ENCODE measurements around the gene TPO. TPM values are rescaled to one million over a fixed set of nuclear protein-coding genes. Genes with fewer than 3 reads are reported as not detected.

TPO gene
- polyA plus RNA-seq, 1 donor from 2014 or later = not detected

- no peak for TF ChIP-seq EZH2 (IDR thresholded peaks at IDR 0.05; ENCODE audit: borderline replicate concordance, insufficient read depth, low read length, poor library complexity, severe bottlenecking)
- TF ChIP-seq TAF1 (IDR thresholded peaks at IDR 0.05; ENCODE audit: low read depth) = no peak
- TF ChIP-seq SMC3 (conservative IDR thresholded peaks at IDR 0.05; ENCODE audit: poor library complexity) = no peak
- no peak for TF ChIP-seq MXI1 (conservative IDR thresholded peaks at IDR 0.05; ENCODE audit: poor library complexity, severe bottlenecking)
- TF ChIP-seq CTCF (IDR thresholded peaks at IDR 0.05; ENCODE audit: poor library complexity, severe bottlenecking) = no peak
- TF ChIP-seq RAD21 (conservative IDR thresholded peaks at IDR 0.05) = no peak
- no peak for TF ChIP-seq POLR2AphosphoS5 (IDR thresholded peaks at IDR 0.05)
- TF ChIP-seq EP300 (conservative IDR thresholded peaks at IDR 0.05; ENCODE audit: poor library complexity, severe bottlenecking) = no peak
- no peak for TF ChIP-seq REST (IDR thresholded peaks at IDR 0.05; ENCODE audit: borderline replicate concordance)
Measured at GRCh38 chr2:1569879-1570450, 156.7 kb downstream of the TPO start.

GRCh38 chr2:1571477-1572417 lies 158.5 kb downstream of the TPO start:
- no peaks in the 10 kb centered on the region for H3K9me3 ChIP-seq (ENCODE audit: low read length)
- no peak overlapping the region for H3K4me2 ChIP-seq (ENCODE audit: low read length)
- no peaks in the 10 kb centered on the region for H3K36me3 ChIP-seq (ENCODE audit: insufficient read depth, low read length)
- no peak for TF ChIP-seq CTCF (IDR thresholded peaks at IDR 0.05; ENCODE audit: poor library complexity, severe bottlenecking)
- TF ChIP-seq RAD21 (conservative IDR thresholded peaks at IDR 0.05) = no peak
- TF ChIP-seq EP300 (conservative IDR thresholded peaks at IDR 0.05; ENCODE audit: poor library complexity, severe bottlenecking) = no peak
- no peak for TF ChIP-seq POLR2AphosphoS5 (IDR thresholded peaks at IDR 0.05)
- no peak for TF ChIP-seq EZH2 (IDR thresholded peaks at IDR 0.05; ENCODE audit: borderline replicate concordance, insufficient read depth, low read length, poor library complexity, severe bottlenecking)
- no peaks in the 10 kb centered on the region for H3K27me3 ChIP-seq (ENCODE audit: insufficient read depth, low read depth, low read length)
- H3K27ac ChIP-seq (ENCODE audit: low read length) = no peak overlapping the region
- no peak overlapping the region for H2AFZ ChIP-seq (ENCODE audit: low read depth, low read length)
- no peaks in the 10 kb centered on the region for H3K9me2 ChIP-seq (ENCODE audit: insufficient read depth, low read length)
- H3K4me3 ChIP-seq (ENCODE audit: low read length) = no peak overlapping the region
- no peaks in the 10 kb centered on the region for H3K79me2 ChIP-seq (replicated peaks; ENCODE audit: insufficient read depth, low read length)
- H4K20me1 ChIP-seq (ENCODE audit: insufficient read depth) = no peaks in the 10 kb centered on the region
- no peaks in the 10 kb centered on the region for H3F3A ChIP-seq (ENCODE audit: insufficient read depth, low read length, poor library complexity, severe bottlenecking)
- no peak overlapping the region for H3K9ac ChIP-seq (ENCODE audit: low read length)

More at GRCh38 chr2:1569879-1570450, 156.7 kb downstream of the TPO start:
- Histone ChIP-seq H4K20me1 (ENCODE audit: insufficient read depth) (no peaks in the 10 kb centered on the region), H3F3A (ENCODE audit: insufficient read depth, low read length, poor library complexity, severe bottlenecking) (no peaks in the 10 kb centered on the region), H3K27me3 (ENCODE audit: insufficient read depth, low read depth, low read length) (no peaks in the 10 kb centered on the region), H2AFZ (ENCODE audit: low read depth, low read length) (no peak overlapping the region), H3K4me2 (ENCODE audit: low read length) (no peak overlapping the region), H3K9ac (ENCODE audit: low read length) (no peak overlapping the region), H3K27ac (ENCODE audit: low read length) (no peak overlapping the region), H3K9me2 (ENCODE audit: insufficient read depth, low read length) (no peaks in the 10 kb centered on the region), H3K9me3 (ENCODE audit: low read length) (no peaks in the 10 kb centered on the region), H3K4me3 (ENCODE audit: low read length) (no peak overlapping the region), H3K36me3 (ENCODE audit: insufficient read depth, low read length) (no peaks in the 10 kb centered on the region), H3K79me2 (replicated peaks; ENCODE audit: insufficient read depth, low read length) (no peaks in the 10 kb centered on the region)
